NB4 (cell line): Measurements from ENCODE around the gene SPATA2.
A peak's percentile ranks its signal among the peaks of the same experiment; 100 is the strongest.

Source experiments
- DNase-seq: peaks from one replicate; pipeline ENCODE4 v3.0.0; 2010; ENCODE audit warnings: low read depth
- H3K4me3 ChIP-seq: one replicate; pipeline ENCODE4 v1.5.1; 2011; ENCODE audit warnings: mild to moderate bottlenecking, low read depth, low read length, moderate library complexity
- CTCF ChIP-seq: IDR thresholded peaks from one replicate; pipeline ENCODE4 v1.5.1; 2012; ENCODE audit warnings: low read depth, low read length
- MAX ChIP-seq: IDR thresholded peaks from 2 replicates; pipeline ENCODE4 v1.6.1; 2011; ENCODE audit warnings: low read depth, low read length
- MYC ChIP-seq: IDR thresholded peaks from 2 replicates; pipeline ENCODE4 v1.6.1; 2011; ENCODE audit warnings: low read depth, low read length
- POLR2A ChIP-seq: IDR thresholded peaks from 2 replicates; pipeline ENCODE4 v1.6.1; 2011; ENCODE audit warnings: mild to moderate bottlenecking; ENCODE audit not compliant: insufficient read length; ENCODE audit errors: extremely low read depth

The SPATA2 gene

DNA sequence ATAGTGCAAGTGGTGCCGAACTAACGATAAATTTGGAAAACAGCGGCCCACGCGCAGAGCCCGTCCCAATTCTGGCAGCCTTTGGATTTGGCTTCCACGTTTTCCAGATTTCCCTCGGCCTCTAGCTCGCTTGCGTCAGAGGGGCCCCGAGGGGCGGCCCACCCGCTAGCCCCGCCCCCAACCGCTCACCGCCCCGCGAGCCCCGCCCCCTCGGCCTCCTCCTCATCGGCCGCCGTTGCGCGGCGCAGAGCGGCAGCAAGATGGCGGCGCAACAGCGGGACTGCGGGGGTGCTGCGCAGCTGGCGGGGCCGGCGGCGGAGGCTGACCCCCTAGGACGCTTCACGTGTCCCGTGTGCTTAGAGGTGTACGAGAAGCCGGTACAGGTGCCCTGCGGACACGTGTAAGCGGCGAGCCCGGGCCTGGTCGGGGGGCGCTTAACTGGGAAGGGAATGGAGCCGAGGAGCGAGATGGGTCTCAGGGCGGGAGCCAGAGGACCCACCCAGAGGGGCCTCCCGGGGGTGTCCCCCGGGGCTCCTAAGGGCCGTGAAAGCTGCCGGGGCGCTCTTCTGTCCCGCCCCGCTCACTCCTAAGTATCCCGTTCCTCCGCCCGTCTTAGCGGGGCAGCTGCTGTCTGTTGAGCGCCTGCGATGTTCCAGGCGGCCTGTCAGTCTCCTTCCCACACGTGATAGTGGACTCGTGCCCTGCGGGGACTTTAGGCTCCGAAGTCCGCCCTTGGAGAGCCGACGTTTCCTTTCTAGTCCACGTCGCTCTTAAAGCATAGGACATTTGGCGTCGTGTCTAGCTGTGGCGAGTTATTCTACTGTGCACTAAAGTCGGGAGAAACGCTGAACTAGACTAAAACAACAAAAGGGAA, 21.1 kb upstream of the SPATA2 start, which contains the start of gene RNF114:
TSS of gene RNF114 (plus strand) at position 245 of the 874 bp plus-strand sequence. CDS start at position 261, 16 bp downstream.
- no peak for TF ChIP-seq MYC
- peak; percentile 40; the same call in 1 of the 2 replicates for TF ChIP-seq MAX
- TF ChIP-seq POLR2A, result peak; percentile 87
- no peak for TF ChIP-seq CTCF
- DNase-seq, result peak; percentile 93
- H3K4me3 ChIP-seq, result peak within 1 kb of the TSS; percentile 87

GRCh38 chr20:49935746-49936152, 20.4 kb upstream of the SPATA2 start:
- DNase-seq, result no peak
- H3K4me3 ChIP-seq, result peak overlapping the region; percentile 32
- TF ChIP-seq MAX (no peak), CTCF (no peak), MYC (no peak), POLR2A (no peak)

DNA sequence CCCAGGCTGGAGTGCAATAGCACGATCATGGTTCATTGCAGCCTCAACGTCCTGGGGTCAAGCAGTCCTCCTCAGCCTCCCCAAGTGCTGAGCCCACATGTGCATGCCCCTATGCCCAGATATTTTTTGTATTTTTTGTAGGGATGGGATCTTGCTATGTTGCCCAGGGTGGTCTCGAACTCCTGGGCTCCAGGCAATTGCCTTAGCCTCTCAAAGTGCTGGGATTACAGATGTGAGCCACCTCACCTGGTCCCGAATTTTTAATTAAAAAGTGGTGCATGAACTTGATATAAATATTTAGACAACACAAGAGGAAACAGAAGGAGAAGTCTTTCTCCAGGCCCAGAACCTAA, 13.8 kb upstream of the SPATA2 start:
- H3K4me3 ChIP-seq, result no peak overlapping the region
- DNase-seq, result no peak
- no peak for TF ChIP-seq MYC
- TF ChIP-seq MAX, result no peak
- TF ChIP-seq CTCF, result no peak
- TF ChIP-seq POLR2A, result no peak

- peak; percentile 14; the same call in 1 of the 2 replicates for TF ChIP-seq MAX
- no peak for TF ChIP-seq POLR2A
- peak; percentile 93 for TF ChIP-seq CTCF
- TF ChIP-seq MYC, result peak; percentile 41
- no peak overlapping the region for H3K4me3 ChIP-seq
- DNase-seq, result peak; percentile 92
These were observed 13.2 kb upstream of the SPATA2 start for GRCh38 chr20:49928411-49929141.

GRCh38 chr20:49925901-49926454, 10.6 kb upstream of the SPATA2 start:
- DNase-seq, result peak; percentile 73
- no peak for TF ChIP-seq POLR2A
- no peak overlapping the region for H3K4me3 ChIP-seq

GRCh38 chr20:49924247-49924646, 8.9 kb upstream of the SPATA2 start:
- no peak for DNase-seq
- TF ChIP-seq MYC, result no peak
- no peak for TF ChIP-seq MAX
- no peak for TF ChIP-seq POLR2A
- TF ChIP-seq CTCF, result no peak
- no peak overlapping the region for H3K4me3 ChIP-seq
